Mammary epithelial cell (primary cell): ENCODE measurements around the gene STAM2.

ENCODE experiments used
- CTCF ChIP-seq, 2 donors: IDR thresholded peaks in 1 of 2; conservative IDR thresholded peaks in 1 of 2; 2 replicates each; pipeline ENCODE4 v1.5.1; 2011 to 2012; ENCODE audit warnings: inconsistent platforms in 2 of 2, low read length in 2 of 2, mild to moderate bottlenecking in 2 of 2, control low read depth in 1 of 2, low read depth in 1 of 2; ENCODE audit not compliant: insufficient read depth in 1 of 2; ENCODE audit errors: extremely low read depth in 1 of 2
- EZH2 ChIP-seq: IDR thresholded peaks from 2 replicates; pipeline ENCODE4 v1.6.1; 2012; ENCODE audit warnings: low read length, inconsistent platforms, borderline replicate concordance

GRCh38 chr2:152078662-152079061, 96.9 kb downstream of the STAM2 start:
- TF ChIP-seq CTCF (conservative IDR thresholded peaks at IDR 0.05 in 1 of 2, IDR thresholded peaks at IDR 0.05 in 1 of 2; ENCODE audit: extremely low read depth in 1 of 2, insufficient read depth in 1 of 2, low read depth in 1 of 2, low read length in 2 of 2) (no peak), EZH2 (no peak)
